Thymus (tissue), 11 donors: Measurements from ENCODE around the gene AK2. TPM values are rescaled to one million over a fixed set of nuclear protein-coding genes. Genes with fewer than 3 reads are reported as not detected.

Experiments used
- DNase-seq, 9 donors: peaks; one replicate each; pipeline ENCODE4 v3.0.0-alpha.2; 2013; ENCODE audit warnings: low spot score in 9 of 9, low read depth in 6 of 9, missing footprints in 1 of 9
- H3K27ac ChIP-seq, 2 donors: one replicate each; pipeline ENCODE4 v1.5.1; 2013; ENCODE audit warnings: control low read depth in 1 of 2, low read depth in 1 of 2, low read length in 1 of 2, mild to moderate bottlenecking in 1 of 2, moderate library complexity in 1 of 2
- H3K27me3 ChIP-seq, 2 donors: one replicate each; pipeline ENCODE4 v1.5.1; 2013; ENCODE audit warnings: low read length in 1 of 2; ENCODE audit not compliant: control insufficient read depth in 2 of 2, insufficient read depth in 1 of 2
- H3K36me3 ChIP-seq, 2 donors: one replicate each; pipeline ENCODE4 v1.5.1; 2013; ENCODE audit warnings: low read length in 1 of 2, mild to moderate bottlenecking in 1 of 2, moderate library complexity in 1 of 2; ENCODE audit not compliant: control insufficient read depth in 2 of 2, insufficient read depth in 2 of 2
- H3K4me1 ChIP-seq, 2 donors: one replicate each; pipeline ENCODE4 v1.5.1; 2013; ENCODE audit warnings: low read length in 2 of 2; ENCODE audit not compliant: control insufficient read depth in 2 of 2, insufficient read depth in 2 of 2
- H3K4me3 ChIP-seq, 2 donors: one replicate each; pipeline ENCODE4 v1.5.1; 2013; ENCODE audit warnings: low read length in 2 of 2, control low read depth in 1 of 2, mild to moderate bottlenecking in 1 of 2
- H3K9me3 ChIP-seq, 2 donors: one replicate each; pipeline ENCODE4 v1.5.1; 2013; ENCODE audit warnings: low read length in 1 of 2, mild to moderate bottlenecking in 1 of 2; ENCODE audit not compliant: control insufficient read depth in 2 of 2, insufficient read depth in 1 of 2
- WGBS: extraction: QIAGEN DNeasy Blood & Tissue Kit; methylation state at CpG from one replicate; pipeline ENCODE4 v1.1.7; 2013; 5-methylcytosine and 5-hydroxymethylcytosine counted together
- polyA plus RNA-seq: library from polyadenylated mRNA; stranded (reverse); fragments of 200-250 nt; gene quantifications from one replicate; pipeline ENCODE4 v1.2.3, GENCODE V29; 2013
- total RNA-seq: library from RNA; stranded (reverse); fragments of 120-200 nt; gene quantifications from one replicate; pipeline ENCODE4 v1.2.4, GENCODE V29; 2013
- donor health status: healthy.

The AK2 gene
- total and polyA plus RNA-seq, 2 donors, result 73.2 to 156 TPM

- Histone ChIP-seq H3K27ac (no peak overlapping the region), H3K4me3 (no peak overlapping the region), H3K27me3 (no peaks in the 10 kb centered on the region), H3K9me3 (no peaks in the 10 kb centered on the region), H3K36me3 (peaks cover 29 to 64% of the 10 kb centered on the region in 2 donors), H3K4me1 (no peaks in the 10 kb centered on the region)
- 96% methylated on average over 4 of the region's 4 CpGs for WGBS
- no peak for DNase-seq
These were observed 14.9 kb downstream of the AK2 start for GRCh38 chr1:33021567-33022431.

- WGBS, result 99% methylated on average over 3 of the region's 3 CpGs
- H3K36me3 ChIP-seq, result peaks cover 39 to 77% of the 10 kb centered on the region in 2 donors
- DNase-seq, result no peak
These were observed 18.6 kb downstream of the AK2 start for GRCh38 chr1:33018112-33018511.

DNA sequence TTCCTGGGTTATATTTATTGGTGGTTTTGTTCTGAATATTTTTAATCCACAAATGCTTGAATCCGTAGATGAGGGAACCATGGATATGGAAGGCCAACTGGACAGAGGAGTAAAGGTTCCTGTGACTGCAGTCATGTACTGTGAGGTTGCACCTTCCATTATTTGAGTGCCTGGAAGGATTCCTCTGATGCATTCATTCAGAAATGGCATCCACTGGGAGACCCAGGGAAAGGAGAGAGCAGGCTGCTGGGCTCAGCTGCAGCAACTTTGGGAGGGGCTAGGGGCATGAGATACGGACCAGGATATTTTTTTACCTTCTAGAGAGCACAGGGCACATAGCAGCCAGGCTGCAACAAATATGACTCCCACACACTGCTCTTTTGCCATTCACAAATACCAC lies 19.5 kb downstream of the AK2 start:
- no peak overlapping the region for H3K27ac ChIP-seq
- H3K9me3 ChIP-seq, result no peaks in the 10 kb centered on the region
- no peak overlapping the region for H3K4me3 ChIP-seq
- H3K27me3 ChIP-seq, result no peaks in the 10 kb centered on the region
- no peak for DNase-seq
- H3K4me1 ChIP-seq, result no peaks in the 10 kb centered on the region
- 97% methylated on average over 2 of the region's 2 CpGs for WGBS
- peaks cover 47 to 77% of the 10 kb centered on the region in 2 donors for H3K36me3 ChIP-seq

More at GRCh38 chr1:33018112-33018511, 18.6 kb downstream of the AK2 start:
- H3K9me3 ChIP-seq, result no peaks in the 10 kb centered on the region
- H3K27ac ChIP-seq, result no peak overlapping the region
- no peaks in the 10 kb centered on the region for H3K27me3 ChIP-seq
- H3K4me1 ChIP-seq, result no peaks in the 10 kb centered on the region
- no peak overlapping the region for H3K4me3 ChIP-seq

DNA sequence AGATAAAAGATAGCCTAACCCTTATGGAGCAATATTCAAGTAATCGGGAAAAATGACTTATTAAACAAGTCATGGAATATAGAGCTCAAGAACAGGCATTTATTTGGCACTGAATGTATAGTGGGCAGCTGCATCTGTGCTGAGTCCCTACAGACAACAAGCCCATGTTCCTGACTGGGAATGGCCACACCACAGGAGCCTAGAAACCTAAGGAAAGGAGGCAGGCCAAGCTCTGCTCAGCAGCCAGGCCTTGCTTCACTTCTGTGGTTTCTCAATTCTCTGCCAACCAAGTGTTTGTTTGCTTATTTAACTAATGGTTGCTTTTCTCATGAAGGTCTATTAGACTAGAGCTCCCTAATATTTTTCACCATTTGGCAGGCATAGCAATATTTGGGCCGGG lies 21.5 kb downstream of the AK2 start:
- Histone ChIP-seq H3K4me1 (peaks cover 0 to 2% of the 10 kb centered on the region in 2 donors), H3K27ac (no peak overlapping the region)

GRCh38 chr1:33014464-33015163 lies 22.1 kb downstream of the AK2 start:
- Histone ChIP-seq H3K4me3 (no peak overlapping the region), H3K4me1 (peaks cover 0 to 2% of the 10 kb centered on the region in 2 donors), H3K36me3 (peaks cover 35 to 72% of the 10 kb centered on the region in 2 donors), H3K9me3 (no peaks in the 10 kb centered on the region), H3K27ac (no peak overlapping the region), H3K27me3 (no peaks in the 10 kb centered on the region)
- WGBS, result 96% methylated on average over 8 of the region's 8 CpGs
- no peak for DNase-seq

More for the DNA sequence above, 21.5 kb downstream of the AK2 start:
- Histone ChIP-seq H3K36me3 (peaks cover 37 to 77% of the 10 kb centered on the region in 2 donors), H3K4me3 (no peak overlapping the region), H3K27me3 (no peaks in the 10 kb centered on the region), H3K9me3 (no peaks in the 10 kb centered on the region)
- no peak for DNase-seq
- 98% methylated on average over 2 of the region's 2 CpGs for WGBS

DNA sequence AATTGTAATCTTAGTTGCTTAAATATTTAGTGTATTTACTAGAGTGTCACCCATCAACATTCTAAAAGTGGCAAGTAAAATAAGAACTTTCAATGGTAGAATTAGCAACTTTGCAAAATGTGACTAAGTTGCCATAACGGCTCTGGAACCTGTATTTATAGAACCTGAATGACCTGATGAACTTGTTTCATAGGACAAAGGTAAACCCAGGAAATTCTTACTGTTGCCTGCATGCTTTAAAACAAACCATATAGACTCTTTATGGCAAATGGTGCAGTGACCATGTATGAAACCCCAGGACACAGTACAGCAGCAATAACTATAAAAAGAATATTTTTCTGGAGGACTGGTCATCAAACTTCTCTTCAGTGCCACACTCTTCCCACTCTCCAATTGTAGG lies 22.9 kb downstream of the AK2 start:
- H3K27me3 ChIP-seq, result no peaks in the 10 kb centered on the region
- WGBS, result 96% methylated on average over 1 of the region's 1 CpG
- H3K4me3 ChIP-seq, result no peak overlapping the region
- H3K36me3 ChIP-seq, result peaks cover 37 to 71% of the 10 kb centered on the region in 2 donors
- H3K4me1 ChIP-seq, result peaks cover 0 to 2% of the 10 kb centered on the region in 2 donors
- no peak overlapping the region for H3K27ac ChIP-seq
- DNase-seq, result no peak
- no peaks in the 10 kb centered on the region for H3K9me3 ChIP-seq

DNA sequence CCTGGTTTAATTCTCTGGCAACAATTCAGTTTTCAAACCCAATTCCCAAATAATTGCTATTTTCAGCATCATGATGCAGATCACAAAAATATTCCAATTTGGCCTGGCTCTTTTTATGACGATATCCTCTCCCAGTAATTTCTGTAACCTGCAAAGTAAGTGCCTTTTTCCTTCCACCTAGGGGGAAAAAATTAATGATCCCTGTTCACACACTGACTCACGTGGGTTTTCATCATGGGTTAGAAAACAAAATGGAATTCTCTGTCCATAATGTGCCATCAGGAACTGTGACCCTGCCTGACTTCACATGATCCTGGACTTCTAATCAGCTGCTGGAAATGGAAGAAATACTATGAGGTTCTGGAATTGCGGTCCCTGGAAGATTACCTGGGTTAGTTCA lies 24.5 kb downstream of the AK2 start:
- no peaks in the 10 kb centered on the region for H3K27me3 ChIP-seq
- H3K36me3 ChIP-seq, result peaks cover 46 to 71% of the 10 kb centered on the region in 2 donors
- WGBS, result 97% methylated on average over 3 of the region's 3 CpGs
- H3K4me1 ChIP-seq, result peaks cover 0 to 2% of the 10 kb centered on the region in 2 donors
- no peak overlapping the region for H3K27ac ChIP-seq
- H3K9me3 ChIP-seq, result no peaks in the 10 kb centered on the region
- H3K4me3 ChIP-seq, result no peak overlapping the region
- no peak for DNase-seq

DNA sequence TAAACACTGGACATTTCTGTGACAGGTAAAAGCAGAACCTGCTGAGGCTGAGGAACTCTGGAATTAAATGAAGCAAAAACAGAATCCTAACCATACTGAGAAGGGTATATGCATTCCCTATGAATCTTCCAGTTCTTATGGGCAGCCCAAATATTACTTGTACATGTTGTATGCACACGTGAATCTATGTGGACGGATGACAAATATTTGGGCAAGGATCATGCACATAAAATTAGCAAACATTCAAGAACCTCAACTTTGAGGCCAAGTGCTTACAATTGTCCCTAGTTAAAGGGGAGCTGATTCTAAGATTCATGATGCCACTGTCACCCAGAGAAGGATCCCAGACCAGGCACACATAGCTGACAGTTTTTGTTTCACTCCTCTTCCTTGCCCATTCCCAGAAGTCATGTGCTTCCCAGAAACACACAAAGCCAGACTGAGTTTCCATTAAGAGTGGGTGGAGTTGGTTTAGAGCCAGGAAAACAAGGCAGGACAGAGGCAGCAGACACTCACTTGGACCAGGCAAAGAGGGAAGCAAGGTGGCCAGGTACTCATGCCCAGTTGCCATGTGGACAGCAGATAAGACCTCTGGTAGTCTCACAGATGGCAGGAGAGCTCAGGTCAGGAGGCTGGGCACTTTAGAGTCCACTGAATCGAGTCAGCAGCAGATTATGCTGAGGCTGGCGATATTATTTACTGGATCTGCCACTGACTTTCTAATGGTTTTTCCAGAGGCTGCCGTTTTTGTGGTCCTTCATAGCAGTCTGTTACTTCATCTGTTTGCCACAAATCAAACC lies 25.6 kb downstream of the AK2 start:
- DNase-seq, result no peak
- no peaks in the 10 kb centered on the region for H3K9me3 ChIP-seq
- no peaks in the 10 kb centered on the region for H3K27me3 ChIP-seq
- peaks cover 0 to 2% of the 10 kb centered on the region in 2 donors for H3K4me1 ChIP-seq
- H3K36me3 ChIP-seq, result peaks cover 46 to 71% of the 10 kb centered on the region in 2 donors
- no peak overlapping the region for H3K4me3 ChIP-seq
- H3K27ac ChIP-seq, result peak overlapping the region; percentile 3 to 47
- WGBS, result 95% methylated on average over 5 of the region's 5 CpGs
